Measurements from ENCODE around the gene RPTOR. TPM values are rescaled to one million over a fixed set of nuclear protein-coding genes. Genes with fewer than 3 reads are reported as not detected.

Gene RPTOR
- total RNA-seq, 1 experiment from 2014 or later = 25.1 TPM

DNA sequence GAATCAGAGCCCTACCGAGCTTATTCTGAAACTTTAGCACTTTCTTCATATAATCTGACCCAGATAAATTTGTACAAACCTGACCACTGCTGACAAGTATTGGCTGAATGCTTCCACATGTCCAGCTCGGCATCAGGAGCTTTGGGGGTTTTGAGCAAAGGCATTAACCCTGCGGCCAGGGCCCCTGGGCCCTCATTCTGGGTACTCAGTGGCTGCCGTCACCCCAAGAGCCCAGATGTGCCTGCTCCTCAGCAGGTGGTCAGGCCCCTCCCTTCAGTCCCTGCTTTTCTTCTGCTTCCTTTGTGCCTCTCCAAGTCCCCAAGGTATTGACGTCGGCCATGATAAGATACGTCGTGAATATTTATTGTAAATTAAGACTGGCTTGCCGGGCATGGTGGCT is 399.7 kb downstream of the RPTOR start:
- Histone ChIP-seq H3K27ac (ENCODE audit: insufficient read length, low read depth, low read length) (no peak overlapping the region), H3K4ac (ENCODE audit: low read depth, low read length) (no peak overlapping the region), H2BK5ac (ENCODE audit: insufficient read length, low read length) (no peak overlapping the region), H3K14ac (ENCODE audit: insufficient read depth, low read length) (no peak overlapping the region), H3K27me3 (ENCODE audit: insufficient read depth, low read length) (no peaks in the 10 kb centered on the region), H4K91ac (ENCODE audit: insufficient read length, low read depth, low read length) (no peak overlapping the region), H2AK5ac (ENCODE audit: insufficient read length, low read length) (no peak overlapping the region), H3K79me2 (ENCODE audit: insufficient read depth, low read length) (no peaks in the 10 kb centered on the region), H2BK120ac (ENCODE audit: low read depth, low read length, poor library complexity, severe bottlenecking) (no peak overlapping the region), H2AFZ (ENCODE audit: low read length) (no peak overlapping the region), H3K23ac (ENCODE audit: insufficient read length, low read depth, low read length) (no peak overlapping the region), H2BK12ac (ENCODE audit: insufficient read length, low read depth, low read length) (no peak overlapping the region), H3K23me2 (ENCODE audit: insufficient read length, low read depth, low read length, poor library complexity, severe bottlenecking) (no peaks in the 10 kb centered on the region), H3K4me1 (ENCODE audit: insufficient read depth, low read length) (no peaks in the 10 kb centered on the region), H4K5ac (ENCODE audit: insufficient read length, low read depth, low read length) (no peak overlapping the region), H3K56ac (ENCODE audit: insufficient read length, low read depth, low read length) (no peak overlapping the region), H4K8ac (replicated peaks; ENCODE audit: insufficient read length, low read depth, low read length) (no peak overlapping the region), H4K20me1 (ENCODE audit: control insufficient read depth, insufficient read depth, insufficient read length) (peaks cover 4% of the 10 kb centered on the region), H2BK15ac (ENCODE audit: low read depth, low read length) (no peak overlapping the region), H3K18ac (ENCODE audit: insufficient read length, low read depth, low read length) (no peak overlapping the region), H3K9ac (ENCODE audit: extremely low read depth, insufficient read length, low read length) (no peak overlapping the region), H3T11ph (ENCODE audit: low read length) (no peak overlapping the region), H3K4me2 (ENCODE audit: insufficient read depth, insufficient read length, low read length) (no peak overlapping the region), H3K79me1 (ENCODE audit: insufficient read depth, low read depth, low read length, poor library complexity, severe bottlenecking) (no peaks in the 10 kb centered on the region), H2BK20ac (ENCODE audit: low read depth, low read length, poor library complexity, severe bottlenecking) (no peak overlapping the region), H3K9me3 (ENCODE audit: control insufficient read depth, low read depth, low read length) (no peaks in the 10 kb centered on the region)
- H3K9me3 Mint-ChIP-seq = no peaks in the 10 kb centered on the region
- TF ChIP-seq, protein P1, sequence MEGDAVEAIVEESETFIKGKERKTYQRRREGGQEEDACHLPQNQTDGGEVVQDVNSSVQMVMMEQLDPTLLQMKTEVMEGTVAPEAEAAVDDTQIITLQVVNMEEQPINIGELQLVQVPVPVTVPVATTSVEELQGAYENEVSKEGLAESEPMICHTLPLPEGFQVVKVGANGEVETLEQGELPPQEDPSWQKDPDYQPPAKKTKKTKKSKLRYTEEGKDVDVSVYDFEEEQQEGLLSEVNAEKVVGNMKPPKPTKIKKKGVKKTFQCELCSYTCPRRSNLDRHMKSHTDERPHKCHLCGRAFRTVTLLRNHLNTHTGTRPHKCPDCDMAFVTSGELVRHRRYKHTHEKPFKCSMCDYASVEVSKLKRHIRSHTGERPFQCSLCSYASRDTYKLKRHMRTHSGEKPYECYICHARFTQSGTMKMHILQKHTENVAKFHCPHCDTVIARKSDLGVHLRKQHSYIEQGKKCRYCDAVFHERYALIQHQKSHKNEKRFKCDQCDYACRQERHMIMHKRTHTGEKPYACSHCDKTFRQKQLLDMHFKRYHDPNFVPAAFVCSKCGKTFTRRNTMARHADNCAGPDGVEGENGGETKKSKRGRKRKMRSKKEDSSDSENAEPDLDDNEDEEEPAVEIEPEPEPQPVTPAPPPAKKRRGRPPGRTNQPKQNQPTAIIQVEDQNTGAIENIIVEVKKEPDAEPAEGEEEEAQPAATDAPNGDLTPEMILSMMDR (conservative IDR thresholded peaks at IDR 0.05) = no peak
- peaks cover 14 to 19% (median 17%) of the 10 kb centered on the region in 3 experiments for H3K36me3 Mint-ChIP-seq (ENCODE audit: insufficient read depth in 1 of 3, low read depth in 3 of 3)
- DNase-seq = no peak
- H3K4me3 Mint-ChIP-seq = no peak overlapping the region
- no CpG with 5 or more reads among the region's 9 CpGs for WGBS (ENCODE audit: extremely low coverage, insufficient read length, low lambda C conversion rate)
- H3K4me1 Mint-ChIP-seq = 0 out of 4 replicates have a peak, but pooled peaks cover 0 to 2% of the 10 kb centered on the region in 2 experiments
- no peak overlapping the region; a peak in 2 of 7 replicates for H3K27ac Mint-ChIP-seq
- no peaks in the 10 kb centered on the region for H3K27me3 Mint-ChIP-seq (ENCODE audit: low read depth)

All from H9 (cell line).